RCC 7860 (cell line): Measurements from ENCODE around the gene ENGASE.
A peak's percentile ranks its signal among the peaks of the same experiment; 100 is the strongest.

Source experiments
- DNase-seq: peaks from one replicate; pipeline ENCODE4 v3.0.0-alpha.2; 2015; ENCODE audit warnings: low spot score
- FAIRE-seq: peaks from 2 replicates; lab custom pipeline; 2012; peaks lifted over from hg19 to GRCh38; lab: Jason Lieb, UNC

Gene ENGASE

GRCh38 chr17:79038545-79039135, 36.0 kb upstream of the ENGASE start:
- FAIRE-seq, result peak; percentile 67

GRCh38 chr17:79039171-79039570, 35.5 kb upstream of the ENGASE start:
- DNase-seq (no peak), FAIRE-seq (no peak)

More at GRCh38 chr17:79038545-79039135, 36.0 kb upstream of the ENGASE start:
- DNase-seq, result peak; percentile 95

- DNase-seq (no peak), FAIRE-seq (no peak)
Observed at GRCh38 chr17:79039886-79040285, 34.7 kb upstream of the ENGASE start.

- DNase-seq, result no peak
- no peak for FAIRE-seq
Observed at GRCh38 chr17:79041041-79041570, 33.5 kb upstream of the ENGASE start.

GRCh38 chr17:79041723-79042420, 32.8 kb upstream of the ENGASE start:
- peak; percentile 39 for DNase-seq
- FAIRE-seq, result no peak

GRCh38 chr17:79042421-79043190, 32.0 kb upstream of the ENGASE start:
- no peak for FAIRE-seq
- peak; percentile 35 for DNase-seq

- FAIRE-seq (no peak), DNase-seq (no peak)
Observed at GRCh38 chr17:79043191-79043930, 31.3 kb upstream of the ENGASE start.

GRCh38 chr17:79043931-79044320, 30.7 kb upstream of the ENGASE start:
- DNase-seq (no peak), FAIRE-seq (no peak)

- DNase-seq, result no peak
- FAIRE-seq, result no peak
Observed at GRCh38 chr17:79044462-79044861, 30.2 kb upstream of the ENGASE start.

- no peak for DNase-seq
- no peak for FAIRE-seq
Observed at GRCh38 chr17:79045001-79045729, 29.5 kb upstream of the ENGASE start.

- DNase-seq (no peak), FAIRE-seq (no peak)
Observed at GRCh38 chr17:79045842-79046196, 28.8 kb upstream of the ENGASE start.

- FAIRE-seq (no peak), DNase-seq (no peak)
Observed at GRCh38 chr17:79046197-79046915, 28.3 kb upstream of the ENGASE start.

- no peak for DNase-seq
- FAIRE-seq, result no peak
Observed at GRCh38 chr17:79046916-79047280, 27.7 kb upstream of the ENGASE start.

- no peak for FAIRE-seq
- no peak for DNase-seq
Observed at GRCh38 chr17:79047291-79047920, 27.2 kb upstream of the ENGASE start.

- FAIRE-seq (no peak), DNase-seq (no peak)
Observed at GRCh38 chr17:79047923-79048825, 26.4 kb upstream of the ENGASE start.

- DNase-seq (no peak), FAIRE-seq (no peak)
Observed at GRCh38 chr17:79048826-79049755, 25.5 kb upstream of the ENGASE start.

- DNase-seq (no peak), FAIRE-seq (no peak)
Observed at GRCh38 chr17:79049821-79050220, 24.8 kb upstream of the ENGASE start.
